Parathyroid adenoma (tissue), 2 donors: Measurements from ENCODE around the gene NDUFA13.

Source experiments
- H2AFZ ChIP-seq: fragments of 300-600 bp; sonication (generic); one replicate; pipeline ENCODE4 v1.7.0; 2017; ENCODE audit warnings: antibody characterized with exemption, mild to moderate bottlenecking
- H3K27ac ChIP-seq: fragments of 300-600 bp; sonication (generic); one replicate; pipeline ENCODE4 v1.7.0; 2017
- H3K27me3 ChIP-seq: fragments of 300-600 bp; sonication (generic); one replicate; pipeline ENCODE4 v1.7.0; 2017; ENCODE audit warnings: low read length; ENCODE audit not compliant: control insufficient read depth, insufficient read depth
- H3K36me3 ChIP-seq: fragments of 300-600 bp; sonication (generic); one replicate; pipeline ENCODE4 v1.7.0; 2017; ENCODE audit warnings: low read length; ENCODE audit not compliant: control insufficient read depth, insufficient read depth
- H3K4me1 ChIP-seq: fragments of 300-600 bp; sonication (generic); one replicate; pipeline ENCODE4 v1.7.0; 2017; ENCODE audit warnings: control low read depth
- H3K4me2 ChIP-seq: fragments of 300-600 bp; sonication (generic); one replicate; pipeline ENCODE4 v1.7.0; 2017; ENCODE audit warnings: low read length
- H3K4me3 ChIP-seq: fragments of 300-600 bp; sonication (generic); one replicate; pipeline ENCODE4 v1.7.0; 2017; ENCODE audit warnings: low read depth, low read length
- H3K79me2 ChIP-seq: fragments of 300-600 bp; sonication (generic); one replicate; pipeline ENCODE4 v1.7.0; 2017; ENCODE audit warnings: control low read depth
- H3K9ac ChIP-seq: fragments of 300-600 bp; sonication (generic); one replicate; pipeline ENCODE4 v1.7.0; 2017; ENCODE audit warnings: mild to moderate bottlenecking
- H3K9me3 ChIP-seq: fragments of 300-600 bp; sonication (generic); one replicate; pipeline ENCODE4 v1.7.0; 2017; ENCODE audit warnings: low read length; ENCODE audit not compliant: control insufficient read depth
- CTCF ChIP-seq: fragments of 300-600 bp; sonication (generic); IDR thresholded peaks from one replicate; pipeline ENCODE4 v1.7.0; 2017; ENCODE audit warnings: antibody characterized with exemption, mild to moderate bottlenecking
- donor health status: primary hyperparathyroidism.

Gene NDUFA13

GRCh38 chr19:19520989-19521388 is 5.0 kb downstream of the NDUFA13 start:
- Histone ChIP-seq H3K9ac (no peak overlapping the region), H3K4me3 (no peak overlapping the region), H3K27ac (no peak overlapping the region), H3K9me3 (no peaks in the 10 kb centered on the region), H3K4me1 (peaks cover 10% of the 10 kb centered on the region), H2AFZ (no peak overlapping the region), H3K36me3 (no peaks in the 10 kb centered on the region), H3K27me3 (no peaks in the 10 kb centered on the region), H3K4me2 (no peak overlapping the region), H3K79me2 (peaks cover 47% of the 10 kb centered on the region)
- TF ChIP-seq CTCF, result no peak

- Histone ChIP-seq H3K9ac (no peak overlapping the region), H3K79me2 (peaks cover 31% of the 10 kb centered on the region), H3K4me2 (no peak overlapping the region), H3K27me3 (no peaks in the 10 kb centered on the region), H3K4me1 (peaks cover 3% of the 10 kb centered on the region), H3K9me3 (no peaks in the 10 kb centered on the region), H3K27ac (no peak overlapping the region), H2AFZ (no peak overlapping the region), H3K36me3 (no peaks in the 10 kb centered on the region), H3K4me3 (no peak overlapping the region)
- no peak for TF ChIP-seq CTCF
Observed at GRCh38 chr19:19523177-19523576, 7.2 kb downstream of the NDUFA13 start.

- peaks cover 3% of the 10 kb centered on the region for H3K4me1 ChIP-seq
- TF ChIP-seq CTCF, result no peak
- H2AFZ ChIP-seq, result no peak overlapping the region
Observed at GRCh38 chr19:19524053-19524452, 8.0 kb downstream of the NDUFA13 start.

GRCh38 chr19:19525611-19526380 is 9.8 kb downstream of the NDUFA13 start:
- peaks cover 3% of the 10 kb centered on the region for H3K4me1 ChIP-seq
- H3K9ac ChIP-seq, result no peak overlapping the region
- no peaks in the 10 kb centered on the region for H3K36me3 ChIP-seq
- H3K27me3 ChIP-seq, result no peaks in the 10 kb centered on the region
- no peak overlapping the region for H2AFZ ChIP-seq
- no peak for TF ChIP-seq CTCF
- H3K9me3 ChIP-seq, result no peaks in the 10 kb centered on the region
- no peak overlapping the region for H3K4me2 ChIP-seq
- H3K4me3 ChIP-seq, result no peak overlapping the region
- H3K79me2 ChIP-seq, result peaks cover 14% of the 10 kb centered on the region
- no peak overlapping the region for H3K27ac ChIP-seq

More at GRCh38 chr19:19524053-19524452, 8.0 kb downstream of the NDUFA13 start:
- H3K27me3 ChIP-seq, result no peaks in the 10 kb centered on the region
- no peak overlapping the region for H3K9ac ChIP-seq
- H3K4me2 ChIP-seq, result no peak overlapping the region
- no peak overlapping the region for H3K27ac ChIP-seq
- no peaks in the 10 kb centered on the region for H3K9me3 ChIP-seq
- no peaks in the 10 kb centered on the region for H3K36me3 ChIP-seq
- H3K4me3 ChIP-seq, result no peak overlapping the region
- H3K79me2 ChIP-seq, result peaks cover 27% of the 10 kb centered on the region
